KOPT-K1 (cell line): ENCODE measurements around the gene ZNF407.

Experiments used
- H3K27ac ChIP-seq: fragments of 200-600 bp; sonication (generic); 2 replicates; pipeline ENCODE4 v1.5.1; 2016; ENCODE audit warnings: antibody characterized with exemption, mild to moderate bottlenecking, low read depth, low read length; ENCODE audit not compliant: poor library complexity, severe bottlenecking
- H3K36me3 ChIP-seq: fragments of 200-600 bp; sonication (generic); 2 replicates; pipeline ENCODE4 v1.5.1; 2017; ENCODE audit warnings: antibody characterized with exemption, mild to moderate bottlenecking, low read length, moderate library complexity; ENCODE audit not compliant: insufficient read depth
- H3K9me3 ChIP-seq: fragments of 200-600 bp; sonication (generic); 2 replicates; pipeline ENCODE4 v1.5.1; 2017; ENCODE audit warnings: antibody characterized with exemption, low read length, mild to moderate bottlenecking; ENCODE audit not compliant: insufficient read depth, poor library complexity, severe bottlenecking

The ZNF407 gene

GRCh38 chr18:74784752-74785151, 187.1 kb downstream of the ZNF407 start:
- Histone ChIP-seq H3K9me3 (no peaks in the 10 kb centered on the region), H3K36me3 (no peaks in the 10 kb centered on the region), H3K27ac (no peak overlapping the region)

- H3K27ac ChIP-seq = no peak overlapping the region
- H3K36me3 ChIP-seq = no peaks in the 10 kb centered on the region
- H3K9me3 ChIP-seq = no peaks in the 10 kb centered on the region
These were observed 188.0 kb downstream of the ZNF407 start for GRCh38 chr18:74785632-74786031.

- H3K9me3 ChIP-seq = no peaks in the 10 kb centered on the region
- no peaks in the 10 kb centered on the region for H3K36me3 ChIP-seq
- no peak overlapping the region for H3K27ac ChIP-seq
These were observed 191.0 kb downstream of the ZNF407 start for GRCh38 chr18:74788657-74789056.

- Histone ChIP-seq H3K36me3 (no peaks in the 10 kb centered on the region), H3K9me3 (no peaks in the 10 kb centered on the region), H3K27ac (no peak overlapping the region)
These were observed 191.4 kb downstream of the ZNF407 start for GRCh38 chr18:74789078-74789477.

GRCh38 chr18:74790451-74790850, 192.8 kb downstream of the ZNF407 start:
- Histone ChIP-seq H3K9me3 (no peaks in the 10 kb centered on the region), H3K36me3 (no peaks in the 10 kb centered on the region)

GRCh38 chr18:74791501-74792194, 194.0 kb downstream of the ZNF407 start:
- H3K9me3 ChIP-seq = no peaks in the 10 kb centered on the region
- H3K36me3 ChIP-seq = no peaks in the 10 kb centered on the region
- H3K27ac ChIP-seq = no peak overlapping the region

More at GRCh38 chr18:74790451-74790850, 192.8 kb downstream of the ZNF407 start:
- no peak overlapping the region for H3K27ac ChIP-seq

GRCh38 chr18:74793746-74794145, 196.1 kb downstream of the ZNF407 start:
- no peak overlapping the region for H3K27ac ChIP-seq
- H3K9me3 ChIP-seq = no peaks in the 10 kb centered on the region
- H3K36me3 ChIP-seq = no peaks in the 10 kb centered on the region

GRCh38 chr18:74795751-74796150, 198.1 kb downstream of the ZNF407 start:
- no peaks in the 10 kb centered on the region for H3K36me3 ChIP-seq
- H3K27ac ChIP-seq = no peak overlapping the region
- H3K9me3 ChIP-seq = no peaks in the 10 kb centered on the region

GRCh38 chr18:74796211-74796610, 198.5 kb downstream of the ZNF407 start:
- Histone ChIP-seq H3K9me3 (no peaks in the 10 kb centered on the region), H3K36me3 (no peaks in the 10 kb centered on the region), H3K27ac (no peak overlapping the region)

GRCh38 chr18:74796841-74797576, 199.3 kb downstream of the ZNF407 start:
- no peaks in the 10 kb centered on the region for H3K9me3 ChIP-seq
- H3K27ac ChIP-seq = no peak overlapping the region
- H3K36me3 ChIP-seq = no peaks in the 10 kb centered on the region

GRCh38 chr18:74797577-74798151, 200.0 kb downstream of the ZNF407 start:
- Histone ChIP-seq H3K9me3 (no peaks in the 10 kb centered on the region), H3K27ac (no peak overlapping the region), H3K36me3 (no peaks in the 10 kb centered on the region)

GRCh38 chr18:74799542-74799941, 201.9 kb downstream of the ZNF407 start:
- Histone ChIP-seq H3K27ac (no peak overlapping the region), H3K9me3 (no peaks in the 10 kb centered on the region), H3K36me3 (no peaks in the 10 kb centered on the region)

- H3K27ac ChIP-seq = no peak overlapping the region
- no peaks in the 10 kb centered on the region for H3K36me3 ChIP-seq
These were observed 202.4 kb downstream of the ZNF407 start for GRCh38 chr18:74800098-74800497.

GRCh38 chr18:74803117-74803516, 205.4 kb downstream of the ZNF407 start:
- Histone ChIP-seq H3K36me3 (no peaks in the 10 kb centered on the region), H3K9me3 (no peaks in the 10 kb centered on the region), H3K27ac (no peak overlapping the region)

More at GRCh38 chr18:74800098-74800497, 202.4 kb downstream of the ZNF407 start:
- H3K9me3 ChIP-seq = no peaks in the 10 kb centered on the region

GRCh38 chr18:74803769-74804168, 206.1 kb downstream of the ZNF407 start:
- Histone ChIP-seq H3K36me3 (no peaks in the 10 kb centered on the region), H3K27ac (no peak overlapping the region), H3K9me3 (no peaks in the 10 kb centered on the region)
